ENCODE data around the gene SHROOM1. TPM values are rescaled to one million over a fixed set of nuclear protein-coding genes. Genes with fewer than 3 reads are reported as not detected.

Gene SHROOM1
- total RNA-seq, 1 experiment from 2014 or later = 13.5 TPM

GRCh38 chr5:132819468-132819867 is 11.0 kb downstream of the SHROOM1 start:
- in situ Hi-C loops (cut with HindIII; ENCODE audit: low pct_unique_long_range_greater_than_20kb, low sequenced_read_pairs) = no loop called here
- intact Hi-C loops (cut with micrococcal nuclease; ENCODE audit: unreplicated experiment) = loop anchor here (10.0 kb wide), 2 partner anchors 65 to 295 kb away; no protein-coding TSS in a partner anchor
- no peak for TF ChIP-seq TCF7L2 (IDR thresholded peaks at IDR 0.05; ENCODE audit: low read depth, low read length)
- no peak for TF ChIP-seq REST (IDR thresholded peaks at IDR 0.05; ENCODE audit: insufficient read depth in 1 of 2, low read depth in 2 of 2, low read length in 1 of 2)
- no peak for TF ChIP-seq SIN3A (IDR thresholded peaks at IDR 0.05; ENCODE audit: borderline replicate concordance, insufficient read depth, low read depth, low read length)
- TF ChIP-seq, protein P1, sequence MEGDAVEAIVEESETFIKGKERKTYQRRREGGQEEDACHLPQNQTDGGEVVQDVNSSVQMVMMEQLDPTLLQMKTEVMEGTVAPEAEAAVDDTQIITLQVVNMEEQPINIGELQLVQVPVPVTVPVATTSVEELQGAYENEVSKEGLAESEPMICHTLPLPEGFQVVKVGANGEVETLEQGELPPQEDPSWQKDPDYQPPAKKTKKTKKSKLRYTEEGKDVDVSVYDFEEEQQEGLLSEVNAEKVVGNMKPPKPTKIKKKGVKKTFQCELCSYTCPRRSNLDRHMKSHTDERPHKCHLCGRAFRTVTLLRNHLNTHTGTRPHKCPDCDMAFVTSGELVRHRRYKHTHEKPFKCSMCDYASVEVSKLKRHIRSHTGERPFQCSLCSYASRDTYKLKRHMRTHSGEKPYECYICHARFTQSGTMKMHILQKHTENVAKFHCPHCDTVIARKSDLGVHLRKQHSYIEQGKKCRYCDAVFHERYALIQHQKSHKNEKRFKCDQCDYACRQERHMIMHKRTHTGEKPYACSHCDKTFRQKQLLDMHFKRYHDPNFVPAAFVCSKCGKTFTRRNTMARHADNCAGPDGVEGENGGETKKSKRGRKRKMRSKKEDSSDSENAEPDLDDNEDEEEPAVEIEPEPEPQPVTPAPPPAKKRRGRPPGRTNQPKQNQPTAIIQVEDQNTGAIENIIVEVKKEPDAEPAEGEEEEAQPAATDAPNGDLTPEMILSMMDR (IDR thresholded peaks at IDR 0.05) = no peak
- no peak for TF ChIP-seq POLR2AphosphoS5 (IDR thresholded peaks at IDR 0.05; ENCODE audit: low read depth, low read length)
- no TSS peak for BruUV-seq (replicated peaks)
- Histone ChIP-seq H3K27me3 (ENCODE audit: control insufficient read depth, insufficient read depth, low read length) (no peaks in the 10 kb centered on the region), H3K4me1 (ENCODE audit: control insufficient read depth, insufficient read depth, low read length) (peaks cover 14% of the 10 kb centered on the region), H3K4me3 (ENCODE audit: low read depth in 2 of 2, low read length in 2 of 2) (no peak overlapping the region), H3K36me3 (ENCODE audit: control insufficient read depth, insufficient read depth, low read length) (no peaks in the 10 kb centered on the region), H3K9me3 (ENCODE audit: control insufficient read depth, insufficient read depth, low read depth, low read length) (no peaks in the 10 kb centered on the region), H3K27ac (ENCODE audit: low read length) (no peak overlapping the region)
- DNase-seq (ENCODE audit: low read depth, low spot score) (no peak), ATAC-seq (no peak)
- POLR2A ChIA-PET = interaction anchor here (0.6 kb wide), 2 partner anchors 18 to 173 kb away, joined by 4 to 16 read pairs; no protein-coding TSS in a partner anchor
- CTCF ChIA-PET = interaction anchor here (0.9 to 2.0 kb wide), 9 partner anchors 8 to 292 kb away, joined by 3 to 15 read pairs (median 4); partner anchors contain the start of gene SHROOM1

DNA sequence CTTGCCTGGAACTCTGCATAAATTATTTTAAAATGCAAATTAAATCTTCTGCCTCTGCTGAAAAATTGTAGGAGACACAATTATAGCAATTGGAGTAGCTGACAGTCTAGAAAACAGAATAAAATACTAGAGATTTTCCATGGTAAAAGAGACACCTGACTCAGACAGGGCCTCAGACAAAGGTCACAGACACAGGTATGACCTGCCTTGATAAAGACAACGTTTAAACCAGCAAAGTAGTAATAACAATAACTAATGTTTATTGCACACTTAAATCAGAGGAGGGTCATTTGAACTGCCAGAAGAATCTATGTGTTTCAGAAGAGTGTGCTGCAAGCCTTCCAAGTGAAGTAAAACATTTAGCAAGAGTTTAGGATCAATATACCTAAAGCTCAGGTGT is 13.4 kb downstream of the SHROOM1 start:
- peaks cover 18% of the 10 kb centered on the region for H3K4me1 ChIP-seq (ENCODE audit: control insufficient read depth, insufficient read depth, low read length)
- intact Hi-C loops (cut with micrococcal nuclease; ENCODE audit: unreplicated experiment) (loop anchor here (10.0 kb wide), 2 partner anchors 62 to 292 kb away; no protein-coding TSS in a partner anchor), in situ Hi-C loops (cut with HindIII; ENCODE audit: low pct_unique_long_range_greater_than_20kb, low sequenced_read_pairs) (no loop called here)
- ChIA-PET CTCF (no interaction called here), POLR2A (interaction anchor here (0.6 kb wide), 1 partner anchor 155 kb away, joined by 5 read pairs; no protein-coding TSS in a partner anchor)
- H3K36me3 ChIP-seq (ENCODE audit: control insufficient read depth, insufficient read depth, low read length) = no peaks in the 10 kb centered on the region
- ATAC-seq (no peak), DNase-seq (ENCODE audit: low read depth, low spot score) (no peak)
- H3K9me3 ChIP-seq (ENCODE audit: control insufficient read depth, insufficient read depth, low read depth, low read length) = no peaks in the 10 kb centered on the region
- no TSS peak for BruUV-seq (replicated peaks)
- H3K27me3 ChIP-seq (ENCODE audit: control insufficient read depth, insufficient read depth, low read length) = peaks cover 8% of the 10 kb centered on the region
- no peak overlapping the region for H3K27ac ChIP-seq (ENCODE audit: low read length)
- no peak for TF ChIP-seq POLR2AphosphoS5 (IDR thresholded peaks at IDR 0.05; ENCODE audit: low read depth, low read length)
- TF ChIP-seq TCF7L2 (IDR thresholded peaks at IDR 0.05; ENCODE audit: low read depth, low read length) = no peak
- TF ChIP-seq SIN3A (IDR thresholded peaks at IDR 0.05; ENCODE audit: borderline replicate concordance, insufficient read depth, low read depth, low read length) = no peak
- TF ChIP-seq REST (IDR thresholded peaks at IDR 0.05; ENCODE audit: insufficient read depth in 1 of 2, low read depth in 2 of 2, low read length in 1 of 2) = no peak
- TF ChIP-seq, protein P1 (IDR thresholded peaks at IDR 0.05) = no peak
- H3K4me3 ChIP-seq (ENCODE audit: low read depth in 2 of 2, low read length in 2 of 2) = no peak overlapping the region
